ENCODE measurements around the gene LRP4.

LRP4 gene, protein sequence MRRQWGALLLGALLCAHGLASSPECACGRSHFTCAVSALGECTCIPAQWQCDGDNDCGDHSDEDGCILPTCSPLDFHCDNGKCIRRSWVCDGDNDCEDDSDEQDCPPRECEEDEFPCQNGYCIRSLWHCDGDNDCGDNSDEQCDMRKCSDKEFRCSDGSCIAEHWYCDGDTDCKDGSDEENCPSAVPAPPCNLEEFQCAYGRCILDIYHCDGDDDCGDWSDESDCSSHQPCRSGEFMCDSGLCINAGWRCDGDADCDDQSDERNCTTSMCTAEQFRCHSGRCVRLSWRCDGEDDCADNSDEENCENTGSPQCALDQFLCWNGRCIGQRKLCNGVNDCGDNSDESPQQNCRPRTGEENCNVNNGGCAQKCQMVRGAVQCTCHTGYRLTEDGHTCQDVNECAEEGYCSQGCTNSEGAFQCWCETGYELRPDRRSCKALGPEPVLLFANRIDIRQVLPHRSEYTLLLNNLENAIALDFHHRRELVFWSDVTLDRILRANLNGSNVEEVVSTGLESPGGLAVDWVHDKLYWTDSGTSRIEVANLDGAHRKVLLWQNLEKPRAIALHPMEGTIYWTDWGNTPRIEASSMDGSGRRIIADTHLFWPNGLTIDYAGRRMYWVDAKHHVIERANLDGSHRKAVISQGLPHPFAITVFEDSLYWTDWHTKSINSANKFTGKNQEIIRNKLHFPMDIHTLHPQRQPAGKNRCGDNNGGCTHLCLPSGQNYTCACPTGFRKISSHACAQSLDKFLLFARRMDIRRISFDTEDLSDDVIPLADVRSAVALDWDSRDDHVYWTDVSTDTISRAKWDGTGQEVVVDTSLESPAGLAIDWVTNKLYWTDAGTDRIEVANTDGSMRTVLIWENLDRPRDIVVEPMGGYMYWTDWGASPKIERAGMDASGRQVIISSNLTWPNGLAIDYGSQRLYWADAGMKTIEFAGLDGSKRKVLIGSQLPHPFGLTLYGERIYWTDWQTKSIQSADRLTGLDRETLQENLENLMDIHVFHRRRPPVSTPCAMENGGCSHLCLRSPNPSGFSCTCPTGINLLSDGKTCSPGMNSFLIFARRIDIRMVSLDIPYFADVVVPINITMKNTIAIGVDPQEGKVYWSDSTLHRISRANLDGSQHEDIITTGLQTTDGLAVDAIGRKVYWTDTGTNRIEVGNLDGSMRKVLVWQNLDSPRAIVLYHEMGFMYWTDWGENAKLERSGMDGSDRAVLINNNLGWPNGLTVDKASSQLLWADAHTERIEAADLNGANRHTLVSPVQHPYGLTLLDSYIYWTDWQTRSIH (N-terminal part only)

GRCh38 chr11:46918083-46918787 lies at the start of gene LRP4:
LRP4 (minus strand) TSS chr11:46918550; CDS start chr11:46918379, 171 bp downstream.
- Histone ChIP-seq H2AFZ (ENCODE audit: low read length) (peak within 1 kb of the TSS; percentile 91), H3K27ac (ENCODE audit: low read length) (no peak within 1 kb of the TSS), H3K9me3 (replicated peaks; ENCODE audit: insufficient read depth, low read length) (no peaks in the 10 kb centered on the region), H4K20me1 (ENCODE audit: insufficient read depth, low read length) (no peaks in the 10 kb centered on the region), H3F3A (ENCODE audit: insufficient read depth, low read length) (no peaks in the 10 kb centered on the region; the same call in 1 of the 2 replicates), H3K4me2 (ENCODE audit: low read depth, low read length) (peak within 1 kb of the TSS; percentile 96), H3K27me3 (replicated peaks; ENCODE audit: insufficient read depth, low read length) (peaks cover 27% of the 10 kb centered on the region), H3K79me2 (ENCODE audit: low read length) (no peaks in the 10 kb centered on the region), H3K36me3 (replicated peaks; ENCODE audit: insufficient read depth, low read length) (no peaks in the 10 kb centered on the region), H3K9ac (ENCODE audit: low read length) (peak within 1 kb of the TSS; percentile 33; the same call in 1 of the 2 replicates), H3K4me3 (ENCODE audit: low read length) (peak within 1 kb of the TSS; percentile 65), H3K4me1 (ENCODE audit: low read length) (peaks cover 11% of the 10 kb centered on the region; the same call in 1 of the 2 replicates), H3K9me2 (replicated peaks; ENCODE audit: insufficient read depth, low read length) (no peaks in the 10 kb centered on the region)
- TF ChIP-seq EZH2 (optimal IDR thresholded peaks at IDR 0.05; ENCODE audit: low read depth, low read length) = peak; percentile 7
- TF ChIP-seq, protein P1, sequence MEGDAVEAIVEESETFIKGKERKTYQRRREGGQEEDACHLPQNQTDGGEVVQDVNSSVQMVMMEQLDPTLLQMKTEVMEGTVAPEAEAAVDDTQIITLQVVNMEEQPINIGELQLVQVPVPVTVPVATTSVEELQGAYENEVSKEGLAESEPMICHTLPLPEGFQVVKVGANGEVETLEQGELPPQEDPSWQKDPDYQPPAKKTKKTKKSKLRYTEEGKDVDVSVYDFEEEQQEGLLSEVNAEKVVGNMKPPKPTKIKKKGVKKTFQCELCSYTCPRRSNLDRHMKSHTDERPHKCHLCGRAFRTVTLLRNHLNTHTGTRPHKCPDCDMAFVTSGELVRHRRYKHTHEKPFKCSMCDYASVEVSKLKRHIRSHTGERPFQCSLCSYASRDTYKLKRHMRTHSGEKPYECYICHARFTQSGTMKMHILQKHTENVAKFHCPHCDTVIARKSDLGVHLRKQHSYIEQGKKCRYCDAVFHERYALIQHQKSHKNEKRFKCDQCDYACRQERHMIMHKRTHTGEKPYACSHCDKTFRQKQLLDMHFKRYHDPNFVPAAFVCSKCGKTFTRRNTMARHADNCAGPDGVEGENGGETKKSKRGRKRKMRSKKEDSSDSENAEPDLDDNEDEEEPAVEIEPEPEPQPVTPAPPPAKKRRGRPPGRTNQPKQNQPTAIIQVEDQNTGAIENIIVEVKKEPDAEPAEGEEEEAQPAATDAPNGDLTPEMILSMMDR (IDR thresholded peaks at IDR 0.05; ENCODE audit: low read length) = no peak
- TF ChIP-seq EZH2phosphoT487 (IDR thresholded peaks at IDR 0.05; ENCODE audit: low read length) = no peak
- peak; percentile 49 for DNase-seq

DNA sequence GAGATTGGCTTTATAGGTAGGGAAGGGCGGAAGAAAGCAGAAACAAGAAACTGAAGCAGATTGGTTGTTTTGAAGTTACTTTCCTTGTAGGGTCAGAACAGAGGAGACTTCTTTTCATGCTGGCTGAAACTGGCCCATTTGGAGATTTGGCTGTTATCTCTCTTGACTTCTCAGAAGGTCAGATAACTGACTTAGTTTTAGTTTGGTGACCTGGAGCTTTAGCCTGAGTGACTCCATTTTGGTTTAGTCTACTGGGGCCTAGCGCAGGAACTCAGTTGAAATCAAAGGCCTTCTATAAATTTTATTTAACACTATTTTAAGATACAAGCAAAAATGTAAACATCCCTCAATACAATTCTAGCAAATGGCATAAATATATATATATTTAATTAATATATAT lies 49.6 kb upstream of the LRP4 start:
- Histone ChIP-seq H3K4me3 (ENCODE audit: low read length) (no peak overlapping the region), H3K9me2 (replicated peaks; ENCODE audit: insufficient read depth, low read length) (no peaks in the 10 kb centered on the region), H3K4me2 (ENCODE audit: low read depth, low read length) (no peak overlapping the region), H3K9me3 (replicated peaks; ENCODE audit: insufficient read depth, low read length) (no peaks in the 10 kb centered on the region), H3K79me2 (ENCODE audit: low read length) (no peaks in the 10 kb centered on the region), H3K27ac (ENCODE audit: low read length) (no peak overlapping the region), H3K9ac (ENCODE audit: low read length) (no peak overlapping the region), H3F3A (ENCODE audit: insufficient read depth, low read length) (no peaks in the 10 kb centered on the region), H4K20me1 (ENCODE audit: insufficient read depth, low read length) (no peaks in the 10 kb centered on the region), H3K27me3 (replicated peaks; ENCODE audit: insufficient read depth, low read length) (no peaks in the 10 kb centered on the region), H2AFZ (ENCODE audit: low read length) (no peak overlapping the region), H3K4me1 (ENCODE audit: low read length) (no peaks in the 10 kb centered on the region), H3K36me3 (replicated peaks; ENCODE audit: insufficient read depth, low read length) (no peaks in the 10 kb centered on the region)
- TF ChIP-seq EZH2phosphoT487 (IDR thresholded peaks at IDR 0.05; ENCODE audit: low read length) (no peak), EZH2 (optimal IDR thresholded peaks at IDR 0.05; ENCODE audit: low read depth, low read length) (no peak)
- TF ChIP-seq, protein P1 (IDR thresholded peaks at IDR 0.05; ENCODE audit: low read length) = no peak
- DNase-seq = no peak

- H3K4me3 ChIP-seq (ENCODE audit: low read length) = no peak overlapping the region
- no peaks in the 10 kb centered on the region for H3K9me2 ChIP-seq (replicated peaks; ENCODE audit: insufficient read depth, low read length)
- no peak overlapping the region for H3K4me2 ChIP-seq (ENCODE audit: low read depth, low read length)
- no peaks in the 10 kb centered on the region for H3K9me3 ChIP-seq (replicated peaks; ENCODE audit: insufficient read depth, low read length)
- no peaks in the 10 kb centered on the region for H4K20me1 ChIP-seq (ENCODE audit: insufficient read depth, low read length)
- no peaks in the 10 kb centered on the region for H3K79me2 ChIP-seq (ENCODE audit: low read length)
- no peaks in the 10 kb centered on the region for H3K27me3 ChIP-seq (replicated peaks; ENCODE audit: insufficient read depth, low read length)
- no peak overlapping the region for H3K9ac ChIP-seq (ENCODE audit: low read length)
- H3K36me3 ChIP-seq (replicated peaks; ENCODE audit: insufficient read depth, low read length) = no peaks in the 10 kb centered on the region
- H3K27ac ChIP-seq (ENCODE audit: low read length) = no peak overlapping the region
- H3F3A ChIP-seq (ENCODE audit: insufficient read depth, low read length) = no peaks in the 10 kb centered on the region
- no peaks in the 10 kb centered on the region for H3K4me1 ChIP-seq (ENCODE audit: low read length)
- no peak overlapping the region for H2AFZ ChIP-seq (ENCODE audit: low read length)
- DNase-seq = no peak
- no peak for TF ChIP-seq EZH2phosphoT487 (IDR thresholded peaks at IDR 0.05; ENCODE audit: low read length)
- TF ChIP-seq, protein P1 (IDR thresholded peaks at IDR 0.05; ENCODE audit: low read length) = no peak
- no peak for TF ChIP-seq EZH2 (optimal IDR thresholded peaks at IDR 0.05; ENCODE audit: low read depth, low read length)
Measured at GRCh38 chr11:46966773-46967172, 48.4 kb upstream of the LRP4 start.
